NT2/D1 (cell line): Measurements from ENCODE around the gene TMEM92.

Experiments
- DNase-seq: peaks from one replicate; pipeline ENCODE4 v3.0.0-alpha.2; 2011; ENCODE audit warnings: low read depth, low spot score
- H3K27me3 ChIP-seq: 2 replicates; pipeline ENCODE4 v1.6.0; 2011; ENCODE audit warnings: mild to moderate bottlenecking; ENCODE audit not compliant: insufficient read length, insufficient read depth
- H3K36me3 ChIP-seq: 2 replicates; pipeline ENCODE4 v1.6.1; 2011; ENCODE audit warnings: mild to moderate bottlenecking, low read length, mixed read lengths; ENCODE audit not compliant: insufficient read depth, insufficient read length
- H3K4me1 ChIP-seq: 2 replicates; pipeline ENCODE4 v1.5.1; 2011; ENCODE audit not compliant: insufficient read depth, insufficient read length
- H3K4me3 ChIP-seq: 2 replicates; pipeline ENCODE4 v1.5.1; 2011; ENCODE audit warnings: low read depth; ENCODE audit not compliant: insufficient read length
- H3K9ac ChIP-seq: 2 replicates; pipeline ENCODE4 v1.6.0; 2011; ENCODE audit warnings: low read depth; ENCODE audit not compliant: insufficient read length
- H3K9me3 ChIP-seq: 2 replicates; pipeline ENCODE4 v1.5.1; 2011; ENCODE audit warnings: mild to moderate bottlenecking, low read length; ENCODE audit not compliant: insufficient read depth
- SUZ12 ChIP-seq: IDR thresholded peaks from 2 replicates; pipeline ENCODE4 v1.6.1; 2011; ENCODE audit not compliant: insufficient read length, insufficient read depth; ENCODE audit errors: extremely low read depth
- YY1 ChIP-seq: IDR thresholded peaks from 2 replicates; pipeline ENCODE4 v1.6.1; 2011; ENCODE audit not compliant: insufficient read length, insufficient read depth
- ZNF274 ChIP-seq: IDR thresholded peaks from 2 replicates; pipeline ENCODE4 v1.6.1; 2011; ENCODE audit warnings: mild to moderate bottlenecking, low read depth, low read length

TMEM92 gene

GRCh38 chr17:50264263-50265113 lies 9.8 kb upstream of the TMEM92 start:
- TF ChIP-seq ZNF274 = no peak
- TF ChIP-seq SUZ12 = no peak
- no peak for TF ChIP-seq YY1
- Histone ChIP-seq H3K27me3 (no peaks in the 10 kb centered on the region), H3K4me3 (peak overlapping the region; percentile 48), H3K36me3 (no peaks in the 10 kb centered on the region), H3K4me1 (peaks cover 57% of the 10 kb centered on the region), H3K9ac (peak overlapping the region; percentile 77), H3K9me3 (no peaks in the 10 kb centered on the region)
- DNase-seq = no peak

DNA sequence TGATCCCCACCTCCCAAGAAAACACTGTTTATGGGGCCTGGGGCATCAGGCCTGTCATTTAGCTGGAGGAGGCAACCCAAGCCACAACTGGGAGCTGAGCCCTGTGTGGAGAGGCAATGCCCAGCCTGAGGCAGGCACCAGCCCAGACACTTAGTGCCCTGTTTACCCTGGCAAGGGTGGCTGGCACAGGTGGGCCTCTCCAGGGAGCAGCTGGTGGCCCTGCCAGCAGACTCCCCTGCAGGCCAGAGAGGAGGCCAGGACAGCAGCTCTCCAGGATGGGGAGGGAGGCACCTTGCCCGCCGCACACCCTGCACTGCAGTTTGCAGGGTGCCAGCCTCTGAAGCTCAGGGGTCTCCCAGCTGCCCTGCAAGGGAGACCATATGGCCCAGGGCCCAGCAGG lies 9.1 kb upstream of the TMEM92 start:
- no peak for DNase-seq
- H3K4me3 ChIP-seq = no peak overlapping the region
- no peaks in the 10 kb centered on the region for H3K9me3 ChIP-seq
- H3K4me1 ChIP-seq = peaks cover 55% of the 10 kb centered on the region
- H3K27me3 ChIP-seq = no peaks in the 10 kb centered on the region
- peak overlapping the region; percentile 33 for H3K9ac ChIP-seq
- TF ChIP-seq ZNF274 (no peak), SUZ12 (no peak), YY1 (no peak)
- H3K36me3 ChIP-seq = no peaks in the 10 kb centered on the region

- TF ChIP-seq YY1 = no peak
- no peak for TF ChIP-seq ZNF274
- TF ChIP-seq SUZ12 = no peak
- no peak for DNase-seq
- Histone ChIP-seq H3K4me3 (no peak overlapping the region), H3K9me3 (no peaks in the 10 kb centered on the region), H3K4me1 (peaks cover 56% of the 10 kb centered on the region), H3K27me3 (no peaks in the 10 kb centered on the region), H3K36me3 (peaks cover 2% of the 10 kb centered on the region), H3K9ac (peak overlapping the region; percentile 9)
These were observed 8.5 kb upstream of the TMEM92 start for GRCh38 chr17:50265690-50266315.

- DNase-seq = no peak
- Histone ChIP-seq H3K27me3 (no peaks in the 10 kb centered on the region), H3K9me3 (no peaks in the 10 kb centered on the region), H3K4me1 (peaks cover 58% of the 10 kb centered on the region), H3K36me3 (peaks cover 7% of the 10 kb centered on the region), H3K4me3 (no peak overlapping the region), H3K9ac (no peak overlapping the region)
- TF ChIP-seq YY1 = no peak
- TF ChIP-seq ZNF274 = no peak
- TF ChIP-seq SUZ12 = no peak
These were observed 7.7 kb upstream of the TMEM92 start for GRCh38 chr17:50266384-50267073.

- H3K9ac ChIP-seq = peak overlapping the region; percentile 23
These were observed 7.0 kb upstream of the TMEM92 start for GRCh38 chr17:50267074-50267841.

DNA sequence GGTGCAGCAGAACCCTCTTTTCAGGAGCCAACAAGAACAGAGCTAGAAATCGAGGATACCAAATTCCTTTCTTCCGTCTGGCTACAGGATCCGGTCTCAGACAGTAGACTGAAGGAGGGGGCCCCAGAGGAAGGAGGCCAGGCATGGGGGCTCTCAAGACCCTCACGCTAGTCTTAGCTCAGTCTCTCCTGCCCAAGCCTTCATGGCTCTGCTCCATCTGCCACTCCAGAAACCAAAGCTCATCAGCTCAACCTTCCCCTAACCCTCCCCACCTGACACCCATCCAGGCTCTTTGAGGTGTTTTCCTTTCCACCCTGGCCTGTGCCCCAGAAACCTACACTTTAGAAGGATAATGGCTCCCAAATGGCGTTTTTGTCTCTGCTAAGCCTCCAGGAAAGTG lies 6.2 kb upstream of the TMEM92 start:
- DNase-seq = no peak

More at GRCh38 chr17:50267074-50267841, 7.0 kb upstream of the TMEM92 start:
- Histone ChIP-seq H3K4me1 (peaks cover 58% of the 10 kb centered on the region), H3K9me3 (no peaks in the 10 kb centered on the region), H3K36me3 (peaks cover 7% of the 10 kb centered on the region), H3K4me3 (no peak overlapping the region), H3K27me3 (no peaks in the 10 kb centered on the region)
- no peak for TF ChIP-seq YY1
- no peak for TF ChIP-seq SUZ12
- no peak for TF ChIP-seq ZNF274
- no peak for DNase-seq

More for the DNA sequence above, 6.2 kb upstream of the TMEM92 start:
- H3K27me3 ChIP-seq = no peaks in the 10 kb centered on the region
- H3K4me1 ChIP-seq = peaks cover 58% of the 10 kb centered on the region
- peaks cover 7% of the 10 kb centered on the region for H3K36me3 ChIP-seq
- no peak overlapping the region for H3K4me3 ChIP-seq
- no peak for TF ChIP-seq YY1
- TF ChIP-seq SUZ12 = no peak
- no peak for TF ChIP-seq ZNF274
- H3K9ac ChIP-seq = no peak overlapping the region
- H3K9me3 ChIP-seq = no peaks in the 10 kb centered on the region
